ENCODE measurements around the gene CBLB.

DNA sequence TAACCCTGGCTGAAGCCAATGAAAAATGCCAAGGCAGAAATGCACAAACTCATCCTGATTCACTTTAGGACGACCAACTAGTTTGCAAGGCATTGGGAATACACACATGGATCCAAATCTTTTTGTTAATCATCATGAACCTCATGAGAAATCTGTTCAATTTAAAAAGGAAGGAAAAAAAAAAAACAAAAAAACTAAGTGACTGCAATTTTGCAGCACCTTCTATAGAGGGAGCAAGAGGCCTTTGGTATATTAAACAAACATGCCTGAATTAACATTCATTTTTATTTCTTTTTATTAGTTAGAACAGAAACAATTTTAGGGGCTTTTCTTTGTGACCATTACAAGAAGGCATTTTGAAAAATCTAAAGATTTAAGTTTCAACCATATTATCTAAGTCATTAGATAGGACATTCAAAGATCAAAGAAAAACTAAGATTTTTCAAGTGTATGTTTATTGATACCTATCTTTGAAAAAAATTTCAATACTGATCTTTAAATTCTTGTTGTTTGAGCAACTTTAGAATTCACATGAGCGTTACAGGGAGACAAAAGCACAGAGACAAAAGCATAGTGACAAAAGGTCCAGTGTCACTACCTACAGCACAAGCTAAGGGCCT lies 182.4 kb downstream of the CBLB start:
- no peak for TF ChIP-seq ZNF766 (CRISPR knock-in tag; conservative IDR thresholded peaks at IDR 0.05)
- TF ChIP-seq TFAP4 (CRISPR knock-in tag; IDR thresholded peaks at IDR 0.05; ENCODE audit: borderline replicate concordance), result no peak
- TF ChIP-seq GABPA (tag; conservative IDR thresholded peaks at IDR 0.05; ENCODE audit: low read depth), result no peak
- TF ChIP-seq BRF1 (IDR thresholded peaks at IDR 0.05; ENCODE audit: borderline replicate concordance, extremely low read depth, insufficient read length), result no peak
- no peak for TF ChIP-seq IRF2 (CRISPR knock-in tag; IDR thresholded peaks at IDR 0.05)
- TF ChIP-seq, protein P1, sequence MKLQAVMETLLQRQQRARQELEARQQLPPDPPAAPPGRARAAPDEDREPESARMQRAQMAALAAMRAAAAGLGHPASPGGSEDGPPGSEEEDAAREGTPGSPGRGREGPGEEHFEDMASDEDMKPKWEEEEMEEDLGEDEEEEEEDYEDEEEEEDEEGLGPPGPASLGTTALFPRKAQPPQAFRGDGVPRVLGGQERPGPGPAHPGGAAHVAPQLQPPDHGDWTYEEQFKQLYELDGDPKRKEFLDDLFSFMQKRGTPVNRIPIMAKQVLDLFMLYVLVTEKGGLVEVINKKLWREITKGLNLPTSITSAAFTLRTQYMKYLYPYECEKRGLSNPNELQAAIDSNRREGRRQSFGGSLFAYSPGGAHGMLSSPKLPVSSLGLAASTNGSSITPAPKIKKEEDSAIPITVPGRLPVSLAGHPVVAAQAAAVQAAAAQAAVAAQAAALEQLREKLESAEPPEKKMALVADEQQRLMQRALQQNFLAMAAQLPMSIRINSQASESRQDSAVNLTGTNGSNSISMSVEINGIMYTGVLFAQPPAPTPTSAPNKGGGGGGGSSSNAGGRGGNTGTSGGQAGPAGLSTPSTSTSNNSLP (IDR thresholded peaks at IDR 0.05; ENCODE audit: borderline replicate concordance, low read depth, low read length), result no peak
- TF ChIP-seq CHD2 (IDR thresholded peaks at IDR 0.05; ENCODE audit: low read depth, low read length), result no peak
- TF ChIP-seq CTCF (IDR thresholded peaks at IDR 0.05 in 2 of 3, conservative IDR thresholded peaks at IDR 0.05 in 1 of 3; ENCODE audit: insufficient read depth in 2 of 3, low read depth in 1 of 3, low read length in 3 of 3), result peak in 2 of 3 experiments; percentile 8 to 72; a peak in 3 of 6 replicates
- no peak for TF ChIP-seq MAX (CRISPR knock-in tag; IDR thresholded peaks at IDR 0.05)
- TF ChIP-seq ASH1L (IDR thresholded peaks at IDR 0.05; ENCODE audit: borderline replicate concordance, low read depth, partially characterized antibody), result no peak
- TF ChIP-seq ZNF384 (IDR thresholded peaks at IDR 0.05; ENCODE audit: low read depth, low read length), result peak; percentile 89
- no peak for TF ChIP-seq HNRNPK (IDR thresholded peaks at IDR 0.05; ENCODE audit: low read depth, low read length, poor library complexity, severe bottlenecking)
- no peak for TF ChIP-seq CBX1 (IDR thresholded peaks at IDR 0.05; ENCODE audit: low read depth)

All from K562 (cell line).